Breast epithelium (tissue), 4 donors: ENCODE data around the gene SLC6A9. TPM values are rescaled to one million over a fixed set of nuclear protein-coding genes. Genes with fewer than 3 reads are reported as not detected.

Experiments used
- DNase-seq, 2 donors: peaks; one replicate each; pipeline ENCODE4 v3.0.0-alpha.2; 2019; ENCODE audit warnings: low spot score in 2 of 2
- H3K27ac ChIP-seq, 2 donors: fragments of 200-600 bp; sonication (generic) in 1 of 2; one replicate each; pipeline ENCODE4 v1.5.1; 2016 to 2019; ENCODE audit warnings: mild to moderate bottlenecking in 1 of 2
- H3K27me3 ChIP-seq, 2 donors: fragments of 200-600 bp; sonication (generic) in 1 of 2; one replicate each; pipeline versions ENCODE4 v1.5.1 to v1.6.0; 2017 to 2019; ENCODE audit warnings: control low read depth in 1 of 2, mild to moderate bottlenecking in 1 of 2
- H3K36me3 ChIP-seq: fragments of 200-600 bp; one replicate; pipeline ENCODE4 v1.5.1; 2019
- H3K4me1 ChIP-seq, 2 donors: fragments of 200-600 bp; sonication (generic); one replicate each; pipeline ENCODE4 v1.5.1; 2016 to 2019; ENCODE audit warnings: control low read depth in 1 of 2
- H3K4me3 ChIP-seq, 3 donors: fragments of 200-600 bp; sonication (generic); 1 replicate in 2 of 3; 2 replicates in 1 of 3; pipeline ENCODE4 v1.5.1; 2016 to 2019; ENCODE audit warnings: mild to moderate bottlenecking in 3 of 3, moderate library complexity in 2 of 3
- H3K9me3 ChIP-seq, 2 donors: fragments of 200-600 bp; sonication (generic) in 1 of 2; one replicate each; pipeline ENCODE4 v1.5.1; 2016 to 2019; ENCODE audit warnings: control low read depth in 1 of 2
- POLR2A ChIP-seq: fragments of 450-650 bp; IDR thresholded peaks from one replicate; pipeline ENCODE4 v1.6.1; 2016; ENCODE audit warnings: antibody characterized with exemption, mild to moderate bottlenecking, moderate library complexity
- POLR2AphosphoS5 ChIP-seq, 3 donors: sonication (generic); formaldehyde crosslinking; IDR thresholded peaks; one replicate each; pipeline ENCODE4 v1.6.1; 2017; ENCODE audit warnings: antibody characterized with exemption in 3 of 3
- intact Hi-C: fragments of 100-400 bp; cut with DNase I; formaldehyde crosslinking; loops from one replicate; pipeline ENCODE4 v1.15.1; 2023; ENCODE audit warnings: low total_unique reads
- total RNA-seq, 3 donors: library from RNA; depleted of rRNA; stranded (reverse); fragments of >200 nt; gene quantifications; one replicate each; pipeline ENCODE4 v1.1.0, GENCODE V29; 2016
- TF ChIP-seq, protein P1 (sequence below), 3 donors: fragments of 450-650 bp; IDR thresholded peaks; one replicate each; pipeline ENCODE4 v1.5.1; 2016 to 2017; ENCODE audit warnings: antibody characterized with exemption in 3 of 3, mild to moderate bottlenecking in 3 of 3, moderate library complexity in 3 of 3

Gene SLC6A9
- total RNA-seq, 3 donors from 2014 or later = 0.32 to 5.1 (median 3.9) TPM

DNA sequence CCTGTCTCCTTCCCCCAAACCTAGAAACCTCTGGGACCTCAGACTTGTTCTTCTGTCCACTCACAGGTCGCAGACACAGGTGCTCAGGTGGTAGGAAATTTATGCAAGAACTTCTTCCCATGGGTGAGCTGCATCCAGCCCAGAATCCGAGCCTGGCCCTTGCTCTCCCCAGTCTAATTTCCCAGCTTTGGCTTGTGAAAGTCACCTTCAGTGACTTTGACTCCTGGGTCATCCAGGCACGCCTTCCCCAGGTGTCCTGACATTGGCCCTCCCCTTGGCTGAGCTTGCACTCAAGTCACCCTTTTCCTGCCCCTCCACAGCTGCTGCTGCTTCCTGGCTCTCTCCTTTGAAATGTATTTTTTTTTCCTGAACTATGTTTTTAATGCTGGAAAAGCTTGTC lies 77.9 kb downstream of the SLC6A9 start:
- DNase-seq = no peak
- no peak for TF ChIP-seq POLR2AphosphoS5 (IDR thresholded peaks at IDR 0.05)
- TF ChIP-seq, protein P1, sequence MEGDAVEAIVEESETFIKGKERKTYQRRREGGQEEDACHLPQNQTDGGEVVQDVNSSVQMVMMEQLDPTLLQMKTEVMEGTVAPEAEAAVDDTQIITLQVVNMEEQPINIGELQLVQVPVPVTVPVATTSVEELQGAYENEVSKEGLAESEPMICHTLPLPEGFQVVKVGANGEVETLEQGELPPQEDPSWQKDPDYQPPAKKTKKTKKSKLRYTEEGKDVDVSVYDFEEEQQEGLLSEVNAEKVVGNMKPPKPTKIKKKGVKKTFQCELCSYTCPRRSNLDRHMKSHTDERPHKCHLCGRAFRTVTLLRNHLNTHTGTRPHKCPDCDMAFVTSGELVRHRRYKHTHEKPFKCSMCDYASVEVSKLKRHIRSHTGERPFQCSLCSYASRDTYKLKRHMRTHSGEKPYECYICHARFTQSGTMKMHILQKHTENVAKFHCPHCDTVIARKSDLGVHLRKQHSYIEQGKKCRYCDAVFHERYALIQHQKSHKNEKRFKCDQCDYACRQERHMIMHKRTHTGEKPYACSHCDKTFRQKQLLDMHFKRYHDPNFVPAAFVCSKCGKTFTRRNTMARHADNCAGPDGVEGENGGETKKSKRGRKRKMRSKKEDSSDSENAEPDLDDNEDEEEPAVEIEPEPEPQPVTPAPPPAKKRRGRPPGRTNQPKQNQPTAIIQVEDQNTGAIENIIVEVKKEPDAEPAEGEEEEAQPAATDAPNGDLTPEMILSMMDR (IDR thresholded peaks at IDR 0.05) = no peak
- no peak for TF ChIP-seq POLR2A
- no peak overlapping the region for H3K4me3 ChIP-seq

DNA sequence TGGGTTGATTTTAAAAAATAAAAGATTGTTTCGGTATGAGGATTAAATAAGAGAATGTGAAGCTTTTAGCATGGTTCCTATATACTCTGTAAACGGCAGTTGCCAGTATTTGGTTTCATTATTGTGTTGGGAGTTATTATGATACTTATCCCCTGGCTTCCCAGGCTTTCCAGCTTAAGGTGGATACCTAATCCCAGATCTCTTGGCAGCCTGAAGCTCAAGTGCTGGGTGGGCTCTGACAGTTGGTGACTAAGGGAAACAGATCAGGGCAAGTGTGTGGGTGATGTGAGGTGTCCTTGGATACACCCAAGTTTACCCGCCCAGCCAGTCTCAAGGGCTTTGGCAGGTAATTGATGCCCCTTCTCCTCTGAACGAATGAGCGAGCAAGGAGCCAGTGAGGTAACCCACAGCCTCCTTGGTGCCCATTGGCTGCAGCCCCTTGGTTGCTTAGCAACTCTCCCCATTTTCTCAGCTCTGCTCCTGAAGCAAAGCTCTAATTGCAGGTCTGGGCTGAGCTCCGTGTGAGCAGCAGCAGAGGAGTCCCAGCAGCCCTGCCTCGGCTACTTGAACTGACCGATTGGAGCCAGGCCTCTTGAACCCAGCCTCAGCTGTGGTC lies 78.4 kb downstream of the SLC6A9 start:
- peaks cover 5 to 6% of the 10 kb centered on the region in 2 donors for H3K4me1 ChIP-seq
- no peak overlapping the region for H3K27ac ChIP-seq
- H3K9me3 ChIP-seq = no peaks in the 10 kb centered on the region
- H3K4me3 ChIP-seq = no peak overlapping the region
- intact Hi-C loops = loop anchor here (10.0 kb wide), 1 partner anchor 1108 kb away; the partner anchor contains the start of gene ZNF691
- TF ChIP-seq, protein P1 (IDR thresholded peaks at IDR 0.05) = no peak
- no peak for TF ChIP-seq POLR2A
- no peak for TF ChIP-seq POLR2AphosphoS5 (IDR thresholded peaks at IDR 0.05)
- DNase-seq = no peak
- H3K36me3 ChIP-seq = no peaks in the 10 kb centered on the region
- H3K27me3 ChIP-seq = no peaks in the 10 kb centered on the region

More for the DNA sequence above, 77.9 kb downstream of the SLC6A9 start:
- Histone ChIP-seq H3K4me1 (peaks cover 0 to under 1% of the 10 kb centered on the region in 2 donors), H3K36me3 (no peaks in the 10 kb centered on the region), H3K9me3 (no peaks in the 10 kb centered on the region), H3K27ac (no peak overlapping the region), H3K27me3 (no peaks in the 10 kb centered on the region)
- intact Hi-C loops = loop anchor here (10.0 kb wide), 1 partner anchor 1109 kb away; the partner anchor contains the start of gene ZNF691

DNA sequence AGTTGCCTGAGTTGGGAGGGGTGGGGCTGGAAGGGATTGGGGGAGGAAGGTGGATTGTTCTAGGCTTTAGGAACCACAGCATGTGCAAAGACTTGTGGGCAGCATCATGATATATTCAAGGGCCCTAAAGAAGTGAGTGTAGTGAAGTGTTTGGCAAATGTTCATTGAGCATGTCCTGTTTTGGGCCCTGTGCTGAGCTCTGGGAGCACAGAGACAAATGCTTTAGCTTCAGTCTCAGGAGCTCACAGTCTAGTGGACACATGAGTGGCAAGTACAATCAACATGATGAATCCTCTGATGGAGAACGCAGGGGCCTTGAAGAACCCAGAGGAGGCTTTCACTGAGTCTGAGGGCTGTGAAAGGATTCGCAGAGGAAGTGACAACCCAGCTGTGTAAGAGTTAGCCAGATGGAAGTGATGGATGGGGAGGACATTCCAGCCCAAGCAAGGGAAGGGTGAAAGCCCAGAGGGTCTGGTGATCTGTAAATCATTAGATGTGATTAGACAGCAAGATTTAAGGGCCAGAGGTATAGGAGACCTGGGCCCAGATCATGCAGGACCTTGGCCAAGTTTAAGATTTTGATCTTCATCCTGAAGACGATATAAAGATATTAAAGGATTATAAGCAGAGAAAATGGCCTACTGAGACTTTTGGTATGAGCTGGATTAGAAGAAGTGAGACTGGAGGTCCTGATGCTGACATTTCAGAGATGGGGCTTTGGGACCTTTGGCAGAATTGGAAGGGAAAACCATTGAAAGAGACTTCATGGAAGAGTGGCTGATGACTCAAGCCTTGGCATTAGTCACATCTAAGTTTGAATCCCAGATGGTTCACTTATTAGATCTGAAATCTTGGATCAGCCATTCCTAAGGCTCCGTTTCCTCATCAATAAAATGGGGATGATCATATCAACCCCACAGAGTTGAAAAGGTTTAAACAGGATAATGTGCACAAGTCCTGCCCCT lies 80.0 kb downstream of the SLC6A9 start:
- intact Hi-C loops = loop anchor here (10.0 kb wide), 1 partner anchor 1107 kb away; the partner anchor contains the start of gene ZNF691
- Histone ChIP-seq H3K27ac (no peak overlapping the region), H3K4me3 (no peak overlapping the region), H3K9me3 (no peaks in the 10 kb centered on the region), H3K4me1 (peaks cover 7 to 12% of the 10 kb centered on the region in 2 donors), H3K36me3 (no peaks in the 10 kb centered on the region), H3K27me3 (no peaks in the 10 kb centered on the region)
- TF ChIP-seq POLR2AphosphoS5 (IDR thresholded peaks at IDR 0.05) = no peak
- TF ChIP-seq POLR2A = no peak
- TF ChIP-seq, protein P1 (IDR thresholded peaks at IDR 0.05) = no peak
- DNase-seq = no peak

DNA sequence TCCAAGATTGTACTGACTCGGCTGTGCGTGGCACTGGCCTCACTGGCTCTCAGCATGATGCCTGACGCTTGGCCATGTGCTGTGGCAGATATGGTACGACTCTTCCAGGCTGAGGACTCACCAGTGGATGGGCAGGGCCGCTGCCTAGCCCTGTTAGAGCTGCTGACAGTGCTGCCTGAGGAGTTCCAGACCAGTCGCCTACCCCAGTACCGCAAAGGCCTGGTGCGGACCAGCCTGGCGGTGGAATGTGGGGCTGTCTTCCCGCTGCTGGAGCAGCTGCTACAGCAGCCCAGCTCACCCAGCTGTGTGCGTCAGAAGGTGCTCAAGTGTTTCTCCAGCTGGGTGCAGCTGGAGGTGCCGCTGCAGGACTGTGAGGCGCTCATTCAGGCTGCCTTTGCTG lies 81.6 kb downstream of the SLC6A9 start:
- H3K27me3 ChIP-seq = no peaks in the 10 kb centered on the region
- H3K36me3 ChIP-seq = no peaks in the 10 kb centered on the region
- H3K9me3 ChIP-seq = no peaks in the 10 kb centered on the region
- peaks cover 12% of the 10 kb centered on the region in 2 donors for H3K4me1 ChIP-seq
- H3K27ac ChIP-seq = no peak overlapping the region
- H3K4me3 ChIP-seq = no peak overlapping the region
- intact Hi-C loops = loop anchor here (10.0 kb wide), 1 partner anchor 1105 kb away; the partner anchor contains the start of gene ZNF691
- no peak for DNase-seq
- TF ChIP-seq POLR2AphosphoS5 (IDR thresholded peaks at IDR 0.05) (no peak), POLR2A (no peak)
- TF ChIP-seq, protein P1 (IDR thresholded peaks at IDR 0.05) = no peak
